Suppressor macrophage treated with lipopolysaccharide for 1 hour (primary cell): ENCODE measurements around the gene TOPAZ1.
"Not testable (repeated sequence)": the region's sequence is repeated elsewhere in the genome, so short reads cannot be mapped to it uniquely, and the experiment has no call there.

ENCODE experiments used
- DNase-seq, 3 donors: peaks; one replicate each; pipeline ENCODE4 v3.0.0-alpha.2; 2020 to 2022

Gene TOPAZ1

DNA sequence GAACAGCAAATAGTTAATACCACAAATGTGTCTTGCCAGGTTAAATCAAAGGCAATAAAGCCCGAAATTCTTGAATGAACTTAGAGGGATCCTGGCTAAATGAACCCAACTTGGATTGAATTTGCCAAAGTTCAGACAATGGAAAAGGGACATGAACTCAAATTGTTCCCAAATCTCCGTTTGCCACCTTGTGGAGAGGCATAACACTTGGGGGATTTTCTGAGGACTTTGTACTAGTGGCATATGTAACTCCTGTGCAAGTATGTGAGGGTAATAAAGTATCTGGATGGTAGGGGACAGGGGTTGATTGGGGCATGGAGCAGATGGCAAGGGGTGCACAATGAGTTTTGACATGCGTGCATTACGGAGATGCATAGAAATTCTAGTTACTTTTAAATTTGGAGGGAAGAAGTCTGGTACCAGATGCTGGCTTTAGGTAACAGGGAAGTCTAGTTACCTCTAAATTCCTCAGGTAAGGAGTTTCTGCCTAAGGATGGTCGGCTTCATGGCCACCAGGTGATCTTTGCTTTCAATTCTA is 95.6 kb downstream of the TOPAZ1 start:
- DNase-seq = no peak

GRCh38 chr3:44338010-44338827 is 96.5 kb downstream of the TOPAZ1 start, which contains the start of gene TCAIM:
TCAIM (plus strand) TSS chr3:44338766; CDS start chr3:44354783, 16,017 bp downstream.
- peak; percentile 98 to 99 (median 99) for DNase-seq

DNA sequence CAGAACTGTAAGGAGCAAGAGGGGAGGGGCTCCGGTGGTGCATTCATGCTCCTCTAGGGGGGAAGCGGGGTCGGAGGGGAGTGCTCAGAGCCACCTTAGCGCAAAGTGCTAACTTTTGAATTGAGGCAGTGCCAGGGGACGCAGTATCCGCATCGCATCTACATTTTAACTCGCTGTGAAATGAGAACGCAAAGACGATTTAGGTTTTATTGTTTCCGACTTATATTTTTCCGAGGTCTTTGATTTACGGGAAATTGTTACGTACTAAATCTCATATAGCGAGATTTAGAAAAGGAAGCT is 97.1 kb downstream of the TOPAZ1 start:
- no peak for DNase-seq

- peak in 2 of 3 donors; percentile 7 to 19 for DNase-seq
These were observed 97.7 kb downstream of the TOPAZ1 start for GRCh38 chr3:44339181-44340057.

GRCh38 chr3:44340058-44340395 is 98.3 kb downstream of the TOPAZ1 start:
- peak; percentile 13 to 28 (median 20) for DNase-seq

GRCh38 chr3:44342176-44342790 is 100.6 kb downstream of the TOPAZ1 start:
- DNase-seq = no peak

GRCh38 chr3:44343421-44343820 is 101.7 kb downstream of the TOPAZ1 start:
- DNase-seq = no peak

DNA sequence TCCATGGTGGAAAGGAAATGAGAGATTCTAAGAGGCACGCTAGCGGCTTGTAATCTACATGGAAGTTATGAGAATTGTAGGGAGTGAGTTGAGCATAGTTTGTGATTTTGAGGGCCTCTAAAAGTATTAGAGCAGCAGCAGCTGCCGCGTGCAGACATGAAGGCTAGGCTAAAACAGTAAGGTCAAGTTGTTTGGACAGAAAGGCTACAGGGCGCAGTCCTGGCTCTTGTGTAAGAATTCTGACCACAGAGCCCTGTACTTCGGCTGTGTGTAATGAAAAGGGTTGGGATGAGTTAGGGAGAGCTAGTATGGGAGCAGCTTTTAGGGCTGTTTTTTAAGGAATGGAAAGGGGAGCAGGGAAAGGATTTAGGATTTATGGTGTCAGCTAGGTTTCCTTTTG is 104.9 kb downstream of the TOPAZ1 start:
- not testable (repeated sequence) for DNase-seq

DNA sequence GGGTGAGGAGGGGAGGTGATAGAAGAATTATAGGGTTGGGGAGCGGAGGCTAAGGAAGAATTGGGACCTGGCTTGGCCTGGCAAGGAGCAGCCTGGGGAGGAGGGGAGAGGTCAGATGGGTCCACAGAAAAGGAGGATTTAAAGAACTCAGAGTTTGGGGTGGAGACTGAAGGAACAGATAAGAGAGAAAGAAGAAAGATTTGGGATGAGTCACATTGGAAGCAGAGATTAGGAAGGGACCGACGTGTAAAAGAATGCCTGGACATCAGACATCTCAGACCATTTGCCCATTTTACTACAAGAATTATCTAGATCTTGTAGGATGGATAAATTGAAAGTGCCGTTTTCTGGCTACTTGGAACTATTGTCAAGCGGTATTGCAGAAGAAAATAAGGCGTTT is 107.3 kb downstream of the TOPAZ1 start:
- no peak for DNase-seq

DNA sequence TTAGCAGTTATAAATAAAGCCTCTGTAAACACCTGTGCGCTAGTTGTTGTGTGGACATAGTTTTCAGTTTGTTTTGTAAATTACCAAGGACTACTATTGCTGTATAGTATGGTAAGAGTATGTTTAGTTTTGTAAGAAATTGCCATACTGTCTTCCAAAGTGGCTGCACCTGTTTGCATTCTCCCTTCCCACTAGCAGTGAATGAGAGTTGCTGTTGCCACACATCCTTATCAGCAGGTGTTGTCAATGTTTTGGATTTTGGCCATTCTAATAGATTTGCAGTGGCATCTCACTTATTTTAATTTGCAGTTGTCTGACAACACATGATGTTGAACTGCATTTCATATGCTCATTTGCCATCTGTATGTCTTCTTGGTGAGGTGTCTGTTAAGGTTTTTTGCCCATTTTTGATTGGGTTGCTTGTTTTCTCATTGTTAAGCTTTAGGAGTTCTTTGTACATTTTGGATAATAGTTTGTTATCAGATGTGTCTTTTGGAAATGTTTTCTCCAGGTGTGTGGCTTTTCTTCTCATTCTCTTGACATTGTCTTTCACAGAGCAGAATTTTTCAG is 111.8 kb downstream of the TOPAZ1 start:
- no peak for DNase-seq

GRCh38 chr3:44355362-44356033 is 113.8 kb downstream of the TOPAZ1 start:
- peak; percentile 68 to 79 (median 75) for DNase-seq

- DNase-seq = no peak
These were observed 117.6 kb downstream of the TOPAZ1 start for GRCh38 chr3:44359146-44359751.

DNA sequence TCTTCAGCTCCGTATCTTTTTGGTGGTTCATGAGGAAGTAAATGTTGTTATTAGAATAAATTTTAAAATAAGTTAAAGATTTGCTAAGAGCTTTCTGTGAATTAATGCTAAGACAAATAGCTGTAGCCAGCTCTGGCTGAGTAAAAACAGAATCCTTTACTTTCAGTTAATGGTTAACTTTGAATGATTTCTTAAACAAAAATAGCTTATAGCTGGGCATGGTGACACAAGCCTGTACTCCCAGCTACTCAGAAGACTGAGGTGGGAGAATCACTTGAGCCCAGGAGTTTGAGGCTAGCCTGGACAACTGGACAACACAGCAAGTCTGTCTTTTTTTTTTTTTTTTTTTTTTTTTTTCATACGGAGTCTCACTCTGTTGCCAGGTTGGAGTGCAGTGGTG is 121.9 kb downstream of the TOPAZ1 start:
- DNase-seq = no peak

GRCh38 chr3:44365952-44366351 is 124.3 kb downstream of the TOPAZ1 start:
- no peak for DNase-seq

GRCh38 chr3:44375450-44375849 is 133.8 kb downstream of the TOPAZ1 start:
- DNase-seq = no peak
